ENCODE results near the gene ZDHHC21.

DNA sequence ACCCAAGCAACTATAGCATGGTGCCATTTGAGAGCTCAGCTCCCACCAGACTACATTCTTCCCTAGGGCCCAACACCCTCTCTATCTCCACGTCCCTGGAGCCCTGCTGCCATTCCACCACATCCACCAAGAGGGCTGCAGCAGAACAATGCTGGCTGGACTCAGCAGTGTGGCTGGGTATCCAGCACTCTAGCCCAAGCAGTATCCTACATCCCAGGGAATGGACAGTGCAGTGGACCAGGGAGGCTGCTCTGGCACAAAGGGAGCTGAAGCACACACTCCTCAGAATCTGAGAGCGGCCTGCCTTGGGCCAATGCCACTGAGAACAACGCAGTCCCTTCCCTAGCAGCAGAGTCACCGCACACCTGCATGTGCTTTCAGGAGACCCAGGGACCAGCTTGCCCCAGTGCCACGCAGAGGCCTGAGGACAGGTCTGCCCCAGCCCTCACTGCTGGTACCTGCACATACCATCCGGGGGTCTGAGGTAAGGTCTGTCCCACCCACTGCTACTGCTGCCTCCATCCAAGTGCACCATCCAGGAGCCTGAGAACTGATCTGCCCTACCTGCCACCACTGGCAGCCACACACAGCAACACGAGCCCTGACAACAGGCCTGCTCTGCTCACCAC is 95.9 kb downstream of the ZDHHC21 start:
- TF ChIP-seq, protein P1, sequence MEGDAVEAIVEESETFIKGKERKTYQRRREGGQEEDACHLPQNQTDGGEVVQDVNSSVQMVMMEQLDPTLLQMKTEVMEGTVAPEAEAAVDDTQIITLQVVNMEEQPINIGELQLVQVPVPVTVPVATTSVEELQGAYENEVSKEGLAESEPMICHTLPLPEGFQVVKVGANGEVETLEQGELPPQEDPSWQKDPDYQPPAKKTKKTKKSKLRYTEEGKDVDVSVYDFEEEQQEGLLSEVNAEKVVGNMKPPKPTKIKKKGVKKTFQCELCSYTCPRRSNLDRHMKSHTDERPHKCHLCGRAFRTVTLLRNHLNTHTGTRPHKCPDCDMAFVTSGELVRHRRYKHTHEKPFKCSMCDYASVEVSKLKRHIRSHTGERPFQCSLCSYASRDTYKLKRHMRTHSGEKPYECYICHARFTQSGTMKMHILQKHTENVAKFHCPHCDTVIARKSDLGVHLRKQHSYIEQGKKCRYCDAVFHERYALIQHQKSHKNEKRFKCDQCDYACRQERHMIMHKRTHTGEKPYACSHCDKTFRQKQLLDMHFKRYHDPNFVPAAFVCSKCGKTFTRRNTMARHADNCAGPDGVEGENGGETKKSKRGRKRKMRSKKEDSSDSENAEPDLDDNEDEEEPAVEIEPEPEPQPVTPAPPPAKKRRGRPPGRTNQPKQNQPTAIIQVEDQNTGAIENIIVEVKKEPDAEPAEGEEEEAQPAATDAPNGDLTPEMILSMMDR (IDR thresholded peaks at IDR 0.05): no peak
- no peak for TF ChIP-seq POLR2A (IDR thresholded peaks at IDR 0.05)
